ENCODE data around the gene FRMPD1. TPM values are rescaled to one million over a fixed set of nuclear protein-coding genes. Genes with fewer than 3 reads are reported as not detected.

FRMPD1 gene
- total and polyA plus RNA-seq, 10 of the 15 experiments (the other 5 are each of a cell fraction or from before 2014, with no cell fraction given): 0.01 to 0.08 (median 0.05) TPM; not detected in 6

DNA sequence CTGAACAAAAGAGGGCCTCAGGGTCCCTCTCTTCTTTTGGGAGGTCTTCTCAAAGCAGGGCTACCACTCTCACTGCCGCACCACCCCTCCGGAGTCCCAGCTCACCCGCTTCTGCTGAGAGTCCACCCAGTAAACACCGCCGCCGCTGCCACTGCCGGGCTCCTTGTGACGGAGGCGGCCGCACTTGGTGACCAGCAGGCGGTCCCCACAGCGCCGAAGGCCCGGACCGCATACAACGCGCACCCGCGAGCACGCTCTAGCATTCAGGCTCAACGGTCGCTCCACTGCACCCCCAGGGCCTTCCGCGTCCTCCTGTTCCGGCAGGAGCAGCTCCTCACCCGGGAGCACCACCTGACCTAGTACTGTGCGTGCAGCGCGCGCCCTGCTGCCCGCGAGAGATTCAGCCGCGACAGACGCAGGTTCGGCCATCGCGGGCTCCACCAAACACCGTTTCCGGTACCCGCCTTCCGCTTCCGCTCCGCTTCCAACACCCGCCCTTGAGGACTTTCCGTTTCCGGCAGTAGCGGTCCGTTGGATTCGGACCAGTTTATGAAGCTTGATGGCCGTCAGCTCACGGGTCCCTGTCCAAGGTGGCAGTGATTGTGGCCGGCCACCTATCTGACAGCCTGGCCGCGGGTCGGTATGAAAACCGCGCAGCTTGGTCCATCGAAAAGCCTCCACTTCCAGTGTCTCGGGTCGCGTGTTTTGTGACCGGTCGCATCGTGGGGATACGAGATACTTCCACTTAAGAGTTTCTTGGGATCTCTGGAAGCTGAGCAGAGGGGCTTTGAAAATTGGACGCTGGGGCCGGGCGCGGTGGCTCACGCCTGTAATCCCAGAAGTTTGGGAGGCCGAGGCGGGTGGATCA lies 134.1 kb downstream of the FRMPD1 start, which contains the start of gene EXOSC3 (continued):
- TF ChIP-seq, protein P1, sequence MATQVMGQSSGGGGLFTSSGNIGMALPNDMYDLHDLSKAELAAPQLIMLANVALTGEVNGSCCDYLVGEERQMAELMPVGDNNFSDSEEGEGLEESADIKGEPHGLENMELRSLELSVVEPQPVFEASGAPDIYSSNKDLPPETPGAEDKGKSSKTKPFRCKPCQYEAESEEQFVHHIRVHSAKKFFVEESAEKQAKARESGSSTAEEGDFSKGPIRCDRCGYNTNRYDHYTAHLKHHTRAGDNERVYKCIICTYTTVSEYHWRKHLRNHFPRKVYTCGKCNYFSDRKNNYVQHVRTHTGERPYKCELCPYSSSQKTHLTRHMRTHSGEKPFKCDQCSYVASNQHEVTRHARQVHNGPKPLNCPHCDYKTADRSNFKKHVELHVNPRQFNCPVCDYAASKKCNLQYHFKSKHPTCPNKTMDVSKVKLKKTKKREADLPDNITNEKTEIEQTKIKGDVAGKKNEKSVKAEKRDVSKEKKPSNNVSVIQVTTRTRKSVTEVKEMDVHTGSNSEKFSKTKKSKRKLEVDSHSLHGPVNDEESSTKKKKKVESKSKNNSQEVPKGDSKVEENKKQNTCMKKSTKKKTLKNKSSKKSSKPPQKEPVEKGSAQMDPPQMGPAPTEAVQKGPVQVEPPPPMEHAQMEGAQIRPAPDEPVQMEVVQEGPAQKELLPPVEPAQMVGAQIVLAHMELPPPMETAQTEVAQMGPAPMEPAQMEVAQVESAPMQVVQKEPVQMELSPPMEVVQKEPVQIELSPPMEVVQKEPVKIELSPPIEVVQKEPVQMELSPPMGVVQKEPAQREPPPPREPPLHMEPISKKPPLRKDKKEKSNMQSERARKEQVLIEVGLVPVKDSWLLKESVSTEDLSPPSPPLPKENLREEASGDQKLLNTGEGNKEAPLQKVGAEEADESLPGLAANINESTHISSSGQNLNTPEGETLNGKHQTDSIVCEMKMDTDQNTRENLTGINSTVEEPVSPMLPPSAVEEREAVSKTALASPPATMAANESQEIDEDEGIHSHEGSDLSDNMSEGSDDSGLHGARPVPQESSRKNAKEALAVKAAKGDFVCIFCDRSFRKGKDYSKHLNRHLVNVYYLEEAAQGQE (IDR thresholded peaks at IDR 0.05; ENCODE audit: low read depth, low read length): peak; percentile 86
- TF ChIP-seq ZBED1 (IDR thresholded peaks at IDR 0.05; ENCODE audit: borderline replicate concordance) (no peak), MYB (IDR thresholded peaks at IDR 0.05; ENCODE audit: borderline replicate concordance, low read depth, low read length) (peak; percentile 32; the same call in 1 of the 2 replicates), GABPA (IDR thresholded peaks at IDR 0.05; ENCODE audit: low read depth) (peak; percentile 98), SREBF1 (IDR thresholded peaks at IDR 0.05; ENCODE audit: low read length) (no peak), POLR2AphosphoS5 (IDR thresholded peaks at IDR 0.05; ENCODE audit: low read length) (peak; percentile 96), CBX3 (IDR thresholded peaks at IDR 0.05; ENCODE audit: borderline replicate concordance, low read depth) (no peak), RBBP5 (conservative IDR thresholded peaks at IDR 0.05) (no peak)
- TF ChIP-seq, protein P2, sequence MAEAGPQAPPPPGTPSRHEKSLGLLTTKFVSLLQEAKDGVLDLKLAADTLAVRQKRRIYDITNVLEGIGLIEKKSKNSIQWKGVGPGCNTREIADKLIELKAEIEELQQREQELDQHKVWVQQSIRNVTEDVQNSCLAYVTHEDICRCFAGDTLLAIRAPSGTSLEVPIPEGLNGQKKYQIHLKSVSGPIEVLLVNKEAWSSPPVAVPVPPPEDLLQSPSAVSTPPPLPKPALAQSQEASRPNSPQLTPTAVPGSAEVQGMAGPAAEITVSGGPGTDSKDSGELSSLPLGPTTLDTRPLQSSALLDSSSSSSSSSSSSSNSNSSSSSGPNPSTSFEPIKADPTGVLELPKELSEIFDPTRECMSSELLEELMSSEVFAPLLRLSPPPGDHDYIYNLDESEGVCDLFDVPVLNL (IDR thresholded peaks at IDR 0.05; ENCODE audit: low read depth, low read length): peak; percentile 72
- TF ChIP-seq, protein P3, sequence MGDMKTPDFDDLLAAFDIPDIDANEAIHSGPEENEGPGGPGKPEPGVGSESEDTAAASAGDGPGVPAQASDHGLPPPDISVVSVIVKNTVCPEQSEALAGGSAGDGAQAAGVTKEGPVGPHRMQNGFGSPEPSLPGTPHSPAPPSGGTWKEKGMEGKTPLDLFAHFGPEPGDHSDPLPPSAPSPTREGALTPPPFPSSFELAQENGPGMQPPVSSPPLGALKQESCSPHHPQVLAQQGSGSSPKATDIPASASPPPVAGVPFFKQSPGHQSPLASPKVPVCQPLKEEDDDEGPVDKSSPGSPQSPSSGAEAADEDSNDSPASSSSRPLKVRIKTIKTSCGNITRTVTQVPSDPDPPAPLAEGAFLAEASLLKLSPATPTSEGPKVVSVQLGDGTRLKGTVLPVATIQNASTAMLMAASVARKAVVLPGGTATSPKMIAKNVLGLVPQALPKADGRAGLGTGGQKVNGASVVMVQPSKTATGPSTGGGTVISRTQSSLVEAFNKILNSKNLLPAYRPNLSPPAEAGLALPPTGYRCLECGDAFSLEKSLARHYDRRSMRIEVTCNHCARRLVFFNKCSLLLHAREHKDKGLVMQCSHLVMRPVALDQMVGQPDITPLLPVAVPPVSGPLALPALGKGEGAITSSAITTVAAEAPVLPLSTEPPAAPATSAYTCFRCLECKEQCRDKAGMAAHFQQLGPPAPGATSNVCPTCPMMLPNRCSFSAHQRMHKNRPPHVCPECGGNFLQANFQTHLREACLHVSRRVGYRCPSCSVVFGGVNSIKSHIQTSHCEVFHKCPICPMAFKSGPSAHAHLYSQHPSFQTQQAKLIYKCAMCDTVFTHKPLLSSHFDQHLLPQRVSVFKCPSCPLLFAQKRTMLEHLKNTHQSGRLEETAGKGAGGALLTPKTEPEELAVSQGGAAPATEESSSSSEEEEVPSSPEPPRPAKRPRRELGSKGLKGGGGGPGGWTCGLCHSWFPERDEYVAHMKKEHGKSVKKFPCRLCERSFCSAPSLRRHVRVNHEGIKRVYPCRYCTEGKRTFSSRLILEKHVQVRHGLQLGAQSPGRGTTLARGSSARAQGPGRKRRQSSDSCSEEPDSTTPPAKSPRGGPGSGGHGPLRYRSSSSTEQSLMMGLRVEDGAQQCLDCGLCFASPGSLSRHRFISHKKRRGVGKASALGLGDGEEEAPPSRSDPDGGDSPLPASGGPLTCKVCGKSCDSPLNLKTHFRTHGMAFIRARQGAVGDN (IDR thresholded peaks at IDR 0.05): peak; percentile 53; the same call in 1 of the 2 replicates
- TF ChIP-seq, protein P4, sequence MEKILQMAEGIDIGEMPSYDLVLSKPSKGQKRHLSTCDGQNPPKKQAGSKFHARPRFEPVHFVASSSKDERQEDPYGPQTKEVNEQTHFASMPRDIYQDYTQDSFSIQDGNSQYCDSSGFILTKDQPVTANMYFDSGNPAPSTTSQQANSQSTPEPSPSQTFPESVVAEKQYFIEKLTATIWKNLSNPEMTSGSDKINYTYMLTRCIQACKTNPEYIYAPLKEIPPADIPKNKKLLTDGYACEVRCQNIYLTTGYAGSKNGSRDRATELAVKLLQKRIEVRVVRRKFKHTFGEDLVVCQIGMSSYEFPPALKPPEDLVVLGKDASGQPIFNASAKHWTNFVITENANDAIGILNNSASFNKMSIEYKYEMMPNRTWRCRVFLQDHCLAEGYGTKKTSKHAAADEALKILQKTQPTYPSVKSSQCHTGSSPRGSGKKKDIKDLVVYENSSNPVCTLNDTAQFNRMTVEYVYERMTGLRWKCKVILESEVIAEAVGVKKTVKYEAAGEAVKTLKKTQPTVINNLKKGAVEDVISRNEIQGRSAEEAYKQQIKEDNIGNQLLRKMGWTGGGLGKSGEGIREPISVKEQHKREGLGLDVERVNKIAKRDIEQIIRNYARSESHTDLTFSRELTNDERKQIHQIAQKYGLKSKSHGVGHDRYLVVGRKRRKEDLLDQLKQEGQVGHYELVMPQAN (conservative IDR thresholded peaks at IDR 0.05): peak; percentile 84
- TF ChIP-seq, protein P5, sequence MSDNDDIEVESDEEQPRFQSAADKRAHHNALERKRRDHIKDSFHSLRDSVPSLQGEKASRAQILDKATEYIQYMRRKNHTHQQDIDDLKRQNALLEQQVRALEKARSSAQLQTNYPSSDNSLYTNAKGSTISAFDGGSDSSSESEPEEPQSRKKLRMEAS (IDR thresholded peaks at IDR 0.05; ENCODE audit: low read depth, low read length): peak; percentile 52
- TF ChIP-seq, protein P6, sequence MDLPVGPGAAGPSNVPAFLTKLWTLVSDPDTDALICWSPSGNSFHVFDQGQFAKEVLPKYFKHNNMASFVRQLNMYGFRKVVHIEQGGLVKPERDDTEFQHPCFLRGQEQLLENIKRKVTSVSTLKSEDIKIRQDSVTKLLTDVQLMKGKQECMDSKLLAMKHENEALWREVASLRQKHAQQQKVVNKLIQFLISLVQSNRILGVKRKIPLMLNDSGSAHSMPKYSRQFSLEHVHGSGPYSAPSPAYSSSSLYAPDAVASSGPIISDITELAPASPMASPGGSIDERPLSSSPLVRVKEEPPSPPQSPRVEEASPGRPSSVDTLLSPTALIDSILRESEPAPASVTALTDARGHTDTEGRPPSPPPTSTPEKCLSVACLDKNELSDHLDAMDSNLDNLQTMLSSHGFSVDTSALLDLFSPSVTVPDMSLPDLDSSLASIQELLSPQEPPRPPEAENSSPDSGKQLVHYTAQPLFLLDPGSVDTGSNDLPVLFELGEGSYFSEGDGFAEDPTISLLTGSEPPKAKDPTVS (IDR thresholded peaks at IDR 0.05; ENCODE audit: low read depth, low read length): no peak
- TF ChIP-seq, protein P7, sequence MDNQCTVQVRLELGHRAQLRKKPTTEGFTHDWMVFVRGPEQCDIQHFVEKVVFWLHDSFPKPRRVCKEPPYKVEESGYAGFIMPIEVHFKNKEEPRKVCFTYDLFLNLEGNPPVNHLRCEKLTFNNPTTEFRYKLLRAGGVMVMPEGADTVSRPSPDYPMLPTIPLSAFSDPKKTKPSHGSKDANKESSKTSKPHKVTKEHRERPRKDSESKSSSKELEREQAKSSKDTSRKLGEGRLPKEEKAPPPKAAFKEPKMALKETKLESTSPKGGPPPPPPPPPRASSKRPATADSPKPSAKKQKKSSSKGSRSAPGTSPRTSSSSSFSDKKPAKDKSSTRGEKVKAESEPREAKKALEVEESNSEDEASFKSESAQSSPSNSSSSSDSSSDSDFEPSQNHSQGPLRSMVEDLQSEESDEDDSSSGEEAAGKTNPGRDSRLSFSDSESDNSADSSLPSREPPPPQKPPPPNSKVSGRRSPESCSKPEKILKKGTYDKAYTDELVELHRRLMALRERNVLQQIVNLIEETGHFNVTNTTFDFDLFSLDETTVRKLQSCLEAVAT (IDR thresholded peaks at IDR 0.05): 0 out of 2 replicates have a peak, but pooled peaks have one; percentile 34

Measured in GM12878 (cell line).